K562 (cell line): Measurements from ENCODE around the gene PHLDB3. TPM values are rescaled to one million over a fixed set of nuclear protein-coding genes. Genes with fewer than 3 reads are reported as not detected.
A peak's percentile ranks its signal among the peaks of the same experiment; 100 is the strongest.

Experiments
- CEBPG ChIP-seq, 3 experiments: fragments of 200-800 bp in 1 of 3; sonication (Bioruptor generic) in 1 of 3; sonication (generic) in 1 of 3; formaldehyde crosslinking in 1 of 3; IDR thresholded peaks in 2 of 3; conservative IDR thresholded peaks in 1 of 3; 2 replicates each; pipeline versions ENCODE4 v1.6.1 to v1.8.0; 2016 to 2022; ENCODE audit warnings: missing compliant biosample characterization in 2 of 3, missing genetic modification characterization in 2 of 3, mild to moderate bottlenecking in 1 of 3, missing genetic modification reagents in 1 of 3
- CREM ChIP-seq: IDR thresholded peaks from 2 replicates; pipeline ENCODE4 v1.6.1; 2014; ENCODE audit warnings: antibody characterized with exemption, low read depth
- EZH2 ChIP-seq: IDR thresholded peaks from 2 replicates; pipeline ENCODE4 v1.6.1; 2012; ENCODE audit warnings: low read depth, mild to moderate bottlenecking, inconsistent platforms, low read length, borderline replicate concordance
- GATAD2A ChIP-seq: fragments of 450-650 bp; IDR thresholded peaks from 2 replicates; pipeline ENCODE4 v1.6.1; 2017
- IRF2 ChIP-seq: sonication (generic); formaldehyde crosslinking; IDR thresholded peaks from 2 replicates; pipeline ENCODE4 v1.8.1; 2022; ENCODE audit warnings: mild to moderate bottlenecking, missing genetic modification reagents
- KAT7 ChIP-seq: sonication (generic); formaldehyde crosslinking; IDR thresholded peaks from 2 replicates; pipeline ENCODE4 v1.8.0; 2022; ENCODE audit warnings: missing genetic modification reagents, mild to moderate bottlenecking, borderline replicate concordance
- PURB ChIP-seq: sonication (generic); formaldehyde crosslinking; IDR thresholded peaks from 2 replicates; pipeline ENCODE4 v1.9.0; 2021; ENCODE audit warnings: low read depth, mild to moderate bottlenecking, missing genetic modification reagents
- RB1 ChIP-seq: fragments of 450-650 bp; IDR thresholded peaks from 2 replicates; pipeline ENCODE4 v1.6.1; 2017; ENCODE audit warnings: low read depth, mild to moderate bottlenecking
- ZFPM2 ChIP-seq: fragments of 250-450 bp; sonication (Bioruptor Pico); IDR thresholded peaks from 2 replicates; pipeline ENCODE4 v1.5.1; 2022; ENCODE audit warnings: mild to moderate bottlenecking
- ZFX ChIP-seq: sonication (generic); formaldehyde crosslinking; IDR thresholded peaks from 2 replicates; pipeline ENCODE4 v1.8.0; 2022; ENCODE audit warnings: mild to moderate bottlenecking, missing genetic modification reagents, moderate library complexity
- ZNF436 ChIP-seq: fragments of 250-450, 450-650 bp; sonication (Bioruptor Pico); formaldehyde crosslinking; IDR thresholded peaks from 2 replicates; pipeline ENCODE4 v1.7.0; 2020; ENCODE audit warnings: mild to moderate bottlenecking
- polyA plus RNA-seq, 8 experiments: library from polyadenylated mRNA; depleted of rRNA in 4 of 8; stranded (reverse) in 5 of 8; unstranded in 3 of 8; fragments of >200 nt; fragmentation: Nextera tagmentation in 2 of 8; fragmentation: Illumina TruSeq in 1 of 8; extraction: Ambion mirVana in 2 of 8; extraction: Trizol in 1 of 8; gene quantifications; 2 replicates each; pipeline versions ENCODE4 v1.2.1 to v1.2.3, GENCODE V29; 2011 to 2014; ENCODE audit warnings: inconsistent platforms in 1 of 8, missing spikeins in 1 of 8
- total RNA-seq, 7 experiments: library from RNA; depleted of rRNA in 6 of 7; stranded (reverse); fragments of >200 nt in 6 of 7; fragmentation: Illumina TruSeq in 2 of 7; extraction: Trizol in 2 of 7; gene quantifications; 2 replicates each; pipeline versions ENCODE4 v1.2.1 to v1.2.3, GENCODE V29; 2011 to 2021; ENCODE audit warnings: low replicate concordance in 1 of 7
- TF ChIP-seq, protein P1 (sequence below): sonication (generic); formaldehyde crosslinking; IDR thresholded peaks from 2 replicates; pipeline ENCODE4 v1.8.0; 2022; ENCODE audit warnings: mild to moderate bottlenecking, missing genetic modification reagents
- TF ChIP-seq, protein P2 (sequence below): sonication (generic); formaldehyde crosslinking; IDR thresholded peaks from 2 replicates; pipeline ENCODE4 v1.8.1; 2023; ENCODE audit warnings: missing genetic modification reagents, mild to moderate bottlenecking, borderline replicate concordance
- TF ChIP-seq, protein P3 (sequence below): sonication (generic); formaldehyde crosslinking; IDR thresholded peaks from 2 replicates; pipeline ENCODE4 v1.8.0; 2022; ENCODE audit warnings: mild to moderate bottlenecking, missing genetic modification reagents, borderline replicate concordance
- TF ChIP-seq, protein P4 (sequence below): fragments of 250-450 bp; sonication (Bioruptor Pico); IDR thresholded peaks from 2 replicates; pipeline ENCODE4 v1.4.0; 2020; ENCODE audit warnings: mild to moderate bottlenecking, moderate library complexity

PHLDB3 gene
- total and polyA plus RNA-seq, 9 of the 15 experiments (the other 6 are each of a cell fraction or from before 2014, with no cell fraction given), result 0.04 to 23.5 (median 3.9) TPM

DNA sequence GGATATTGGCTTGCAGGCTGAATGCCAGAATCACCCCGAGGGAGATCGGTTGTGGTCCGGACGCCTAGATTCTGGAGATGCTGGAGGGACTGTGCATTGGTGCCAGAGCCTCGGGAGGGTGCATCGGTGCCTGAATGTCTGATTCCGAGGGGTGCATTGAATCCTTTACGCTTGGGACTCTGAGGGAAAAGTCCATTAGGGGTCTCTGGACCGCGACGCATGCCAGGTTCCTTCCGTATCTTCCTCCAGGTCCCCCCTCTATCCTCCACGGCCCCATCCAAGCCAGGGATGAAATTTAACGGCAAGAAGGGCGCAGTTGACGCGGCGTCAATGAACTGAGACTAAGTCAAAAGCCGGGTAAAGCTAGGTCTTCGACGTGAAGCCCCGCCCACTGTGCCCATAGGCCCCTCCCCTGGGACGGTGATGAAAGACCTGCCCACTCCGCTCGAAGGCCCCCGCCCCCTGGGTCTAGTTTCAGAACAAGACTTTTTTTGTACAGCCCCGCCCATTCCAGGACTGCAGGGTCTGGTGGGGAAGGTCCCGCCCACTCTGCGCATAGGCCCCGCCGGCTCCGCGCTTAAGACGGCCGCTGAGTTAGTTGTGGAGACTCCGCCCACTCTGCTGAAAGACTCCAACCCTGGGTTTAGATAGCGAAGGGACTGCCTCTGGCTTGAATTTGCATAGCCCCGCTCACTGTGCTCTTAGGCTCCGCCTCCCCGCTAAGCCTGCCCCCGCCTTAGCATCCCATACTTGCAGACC lies 29.2 kb upstream of the PHLDB3 start (continued):
- TF ChIP-seq EZH2, result no peak
- no peak for TF ChIP-seq ZNF436 (CRISPR knock-in tag)
- TF ChIP-seq, protein P1, sequence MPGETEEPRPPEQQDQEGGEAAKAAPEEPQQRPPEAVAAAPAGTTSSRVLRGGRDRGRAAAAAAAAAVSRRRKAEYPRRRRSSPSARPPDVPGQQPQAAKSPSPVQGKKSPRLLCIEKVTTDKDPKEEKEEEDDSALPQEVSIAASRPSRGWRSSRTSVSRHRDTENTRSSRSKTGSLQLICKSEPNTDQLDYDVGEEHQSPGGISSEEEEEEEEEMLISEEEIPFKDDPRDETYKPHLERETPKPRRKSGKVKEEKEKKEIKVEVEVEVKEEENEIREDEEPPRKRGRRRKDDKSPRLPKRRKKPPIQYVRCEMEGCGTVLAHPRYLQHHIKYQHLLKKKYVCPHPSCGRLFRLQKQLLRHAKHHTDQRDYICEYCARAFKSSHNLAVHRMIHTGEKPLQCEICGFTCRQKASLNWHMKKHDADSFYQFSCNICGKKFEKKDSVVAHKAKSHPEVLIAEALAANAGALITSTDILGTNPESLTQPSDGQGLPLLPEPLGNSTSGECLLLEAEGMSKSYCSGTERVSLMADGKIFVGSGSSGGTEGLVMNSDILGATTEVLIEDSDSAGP (CRISPR knock-in tag), result no peak
- no peak for TF ChIP-seq RB1
- TF ChIP-seq CEBPG (CRISPR knock-in tag; IDR thresholded peaks at IDR 0.05), result peak; percentile 81
- peak; percentile 76 to 86 for TF ChIP-seq CEBPG (tag; conservative IDR thresholded peaks at IDR 0.05 in 1 of 2, IDR thresholded peaks at IDR 0.05 in 1 of 2)
- TF ChIP-seq ZFX (CRISPR knock-in tag), result no peak
- TF ChIP-seq IRF2 (CRISPR knock-in tag), result no peak
- TF ChIP-seq ZFPM2, result no peak
- 0 out of 2 replicates have a peak, but pooled peaks have one; percentile 23 for TF ChIP-seq CREM
- TF ChIP-seq GATAD2A, result no peak
- TF ChIP-seq, protein P2, sequence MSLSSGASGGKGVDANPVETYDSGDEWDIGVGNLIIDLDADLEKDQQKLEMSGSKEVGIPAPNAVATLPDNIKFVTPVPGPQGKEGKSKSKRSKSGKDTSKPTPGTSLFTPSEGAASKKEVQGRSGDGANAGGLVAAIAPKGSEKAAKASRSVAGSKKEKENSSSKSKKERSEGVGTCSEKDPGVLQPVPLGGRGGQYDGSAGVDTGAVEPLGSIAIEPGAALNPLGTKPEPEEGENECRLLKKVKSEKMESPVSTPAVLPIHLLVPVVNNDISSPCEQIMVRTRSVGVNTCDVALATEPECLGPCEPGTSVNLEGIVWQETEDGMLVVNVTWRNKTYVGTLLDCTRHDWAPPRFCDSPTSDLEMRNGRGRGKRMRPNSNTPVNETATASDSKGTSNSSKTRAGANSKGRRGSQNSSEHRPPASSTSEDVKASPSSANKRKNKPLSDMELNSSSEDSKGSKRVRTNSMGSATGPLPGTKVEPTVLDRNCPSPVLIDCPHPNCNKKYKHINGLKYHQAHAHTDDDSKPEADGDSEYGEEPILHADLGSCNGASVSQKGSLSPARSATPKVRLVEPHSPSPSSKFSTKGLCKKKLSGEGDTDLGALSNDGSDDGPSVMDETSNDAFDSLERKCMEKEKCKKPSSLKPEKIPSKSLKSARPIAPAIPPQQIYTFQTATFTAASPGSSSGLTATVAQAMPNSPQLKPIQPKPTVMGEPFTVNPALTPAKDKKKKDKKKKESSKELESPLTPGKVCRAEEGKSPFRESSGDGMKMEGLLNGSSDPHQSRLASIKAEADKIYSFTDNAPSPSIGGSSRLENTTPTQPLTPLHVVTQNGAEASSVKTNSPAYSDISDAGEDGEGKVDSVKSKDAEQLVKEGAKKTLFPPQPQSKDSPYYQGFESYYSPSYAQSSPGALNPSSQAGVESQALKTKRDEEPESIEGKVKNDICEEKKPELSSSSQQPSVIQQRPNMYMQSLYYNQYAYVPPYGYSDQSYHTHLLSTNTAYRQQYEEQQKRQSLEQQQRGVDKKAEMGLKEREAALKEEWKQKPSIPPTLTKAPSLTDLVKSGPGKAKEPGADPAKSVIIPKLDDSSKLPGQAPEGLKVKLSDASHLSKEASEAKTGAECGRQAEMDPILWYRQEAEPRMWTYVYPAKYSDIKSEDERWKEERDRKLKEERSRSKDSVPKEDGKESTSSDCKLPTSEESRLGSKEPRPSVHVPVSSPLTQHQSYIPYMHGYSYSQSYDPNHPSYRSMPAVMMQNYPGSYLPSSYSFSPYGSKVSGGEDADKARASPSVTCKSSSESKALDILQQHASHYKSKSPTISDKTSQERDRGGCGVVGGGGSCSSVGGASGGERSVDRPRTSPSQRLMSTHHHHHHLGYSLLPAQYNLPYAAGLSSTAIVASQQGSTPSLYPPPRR (CRISPR knock-in tag), result no peak
- no peak for TF ChIP-seq KAT7
- TF ChIP-seq, protein P3, sequence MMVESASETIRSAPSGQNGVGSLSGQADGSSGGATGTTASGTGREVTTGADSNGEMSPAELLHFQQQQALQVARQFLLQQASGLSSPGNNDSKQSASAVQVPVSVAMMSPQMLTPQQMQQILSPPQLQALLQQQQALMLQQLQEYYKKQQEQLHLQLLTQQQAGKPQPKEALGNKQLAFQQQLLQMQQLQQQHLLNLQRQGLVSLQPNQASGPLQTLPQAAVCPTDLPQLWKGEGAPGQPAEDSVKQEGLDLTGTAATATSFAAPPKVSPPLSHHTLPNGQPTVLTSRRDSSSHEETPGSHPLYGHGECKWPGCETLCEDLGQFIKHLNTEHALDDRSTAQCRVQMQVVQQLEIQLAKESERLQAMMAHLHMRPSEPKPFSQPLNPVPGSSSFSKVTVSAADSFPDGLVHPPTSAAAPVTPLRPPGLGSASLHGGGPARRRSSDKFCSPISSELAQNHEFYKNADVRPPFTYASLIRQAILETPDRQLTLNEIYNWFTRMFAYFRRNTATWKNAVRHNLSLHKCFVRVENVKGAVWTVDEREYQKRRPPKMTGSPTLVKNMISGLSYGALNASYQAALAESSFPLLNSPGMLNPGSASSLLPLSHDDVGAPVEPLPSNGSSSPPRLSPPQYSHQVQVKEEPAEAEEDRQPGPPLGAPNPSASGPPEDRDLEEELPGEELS (CRISPR knock-in tag), result no peak
- TF ChIP-seq PURB (CRISPR knock-in tag), result no peak
- TF ChIP-seq, protein P4, sequence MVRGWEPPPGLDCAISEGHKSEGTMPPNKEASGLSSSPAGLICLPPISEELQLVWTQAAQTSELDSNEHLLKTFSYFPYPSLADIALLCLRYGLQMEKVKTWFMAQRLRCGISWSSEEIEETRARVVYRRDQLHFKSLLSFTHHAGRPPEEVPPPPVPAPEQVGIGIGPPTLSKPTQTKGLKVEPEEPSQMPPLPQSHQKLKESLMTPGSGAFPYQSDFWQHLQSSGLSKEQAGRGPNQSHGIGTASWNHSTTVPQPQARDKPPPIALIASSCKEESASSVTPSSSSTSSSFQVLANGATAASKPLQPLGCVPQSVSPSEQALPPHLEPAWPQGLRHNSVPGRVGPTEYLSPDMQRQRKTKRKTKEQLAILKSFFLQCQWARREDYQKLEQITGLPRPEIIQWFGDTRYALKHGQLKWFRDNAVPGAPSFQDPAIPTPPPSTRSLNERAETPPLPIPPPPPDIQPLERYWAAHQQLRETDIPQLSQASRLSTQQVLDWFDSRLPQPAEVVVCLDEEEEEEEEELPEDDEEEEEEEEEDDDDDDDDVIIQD (CRISPR knock-in tag), result no peak
